Measurements from ENCODE around the gene RBPMS2. TPM values are rescaled to one million over a fixed set of nuclear protein-coding genes. Genes with fewer than 3 reads are reported as not detected.

The RBPMS2 gene
- total RNA-seq, 1 donor from 2014 or later, result not detected

DNA sequence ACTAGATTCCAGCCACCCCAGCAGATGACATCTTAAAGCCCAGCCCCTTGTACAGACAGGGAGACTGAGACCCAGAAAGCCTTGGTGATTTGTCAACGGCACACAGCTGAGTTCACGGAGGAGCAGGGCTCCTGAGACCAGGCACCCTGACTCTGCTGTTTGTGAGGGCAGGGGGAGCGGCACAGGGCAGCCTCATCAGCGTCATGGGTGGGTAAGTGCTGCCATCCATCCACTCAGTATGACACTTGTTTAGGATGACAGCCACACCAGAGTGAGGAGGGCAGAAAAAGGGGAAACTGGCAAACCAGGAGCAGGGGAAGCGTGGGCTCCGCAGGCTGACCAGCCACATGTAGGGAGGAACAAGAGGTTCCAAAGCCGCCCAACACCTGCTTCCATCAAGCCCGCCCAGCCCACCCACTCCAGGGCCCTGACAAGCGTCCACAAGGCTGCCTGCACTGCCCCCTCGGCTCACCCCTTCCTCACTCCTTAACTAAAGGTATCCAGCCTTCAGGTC lies 19.9 kb downstream of the RBPMS2 start:
- Histone ChIP-seq H3K9me3 (no peaks in the 10 kb centered on the region), H3K27me3 (no peaks in the 10 kb centered on the region), H3K27ac (no peak overlapping the region), H3K4me1 (no peaks in the 10 kb centered on the region), H3K4me3 (no peak overlapping the region), H3K36me3 (no peaks in the 10 kb centered on the region)
- intact Hi-C loops (cut with DNase I), result no loop called here
- DNase-seq (ENCODE audit: low spot score in 2 of 2), result no peak
- TF ChIP-seq, protein P1, sequence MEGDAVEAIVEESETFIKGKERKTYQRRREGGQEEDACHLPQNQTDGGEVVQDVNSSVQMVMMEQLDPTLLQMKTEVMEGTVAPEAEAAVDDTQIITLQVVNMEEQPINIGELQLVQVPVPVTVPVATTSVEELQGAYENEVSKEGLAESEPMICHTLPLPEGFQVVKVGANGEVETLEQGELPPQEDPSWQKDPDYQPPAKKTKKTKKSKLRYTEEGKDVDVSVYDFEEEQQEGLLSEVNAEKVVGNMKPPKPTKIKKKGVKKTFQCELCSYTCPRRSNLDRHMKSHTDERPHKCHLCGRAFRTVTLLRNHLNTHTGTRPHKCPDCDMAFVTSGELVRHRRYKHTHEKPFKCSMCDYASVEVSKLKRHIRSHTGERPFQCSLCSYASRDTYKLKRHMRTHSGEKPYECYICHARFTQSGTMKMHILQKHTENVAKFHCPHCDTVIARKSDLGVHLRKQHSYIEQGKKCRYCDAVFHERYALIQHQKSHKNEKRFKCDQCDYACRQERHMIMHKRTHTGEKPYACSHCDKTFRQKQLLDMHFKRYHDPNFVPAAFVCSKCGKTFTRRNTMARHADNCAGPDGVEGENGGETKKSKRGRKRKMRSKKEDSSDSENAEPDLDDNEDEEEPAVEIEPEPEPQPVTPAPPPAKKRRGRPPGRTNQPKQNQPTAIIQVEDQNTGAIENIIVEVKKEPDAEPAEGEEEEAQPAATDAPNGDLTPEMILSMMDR (IDR thresholded peaks at IDR 0.05), result no peak

DNA sequence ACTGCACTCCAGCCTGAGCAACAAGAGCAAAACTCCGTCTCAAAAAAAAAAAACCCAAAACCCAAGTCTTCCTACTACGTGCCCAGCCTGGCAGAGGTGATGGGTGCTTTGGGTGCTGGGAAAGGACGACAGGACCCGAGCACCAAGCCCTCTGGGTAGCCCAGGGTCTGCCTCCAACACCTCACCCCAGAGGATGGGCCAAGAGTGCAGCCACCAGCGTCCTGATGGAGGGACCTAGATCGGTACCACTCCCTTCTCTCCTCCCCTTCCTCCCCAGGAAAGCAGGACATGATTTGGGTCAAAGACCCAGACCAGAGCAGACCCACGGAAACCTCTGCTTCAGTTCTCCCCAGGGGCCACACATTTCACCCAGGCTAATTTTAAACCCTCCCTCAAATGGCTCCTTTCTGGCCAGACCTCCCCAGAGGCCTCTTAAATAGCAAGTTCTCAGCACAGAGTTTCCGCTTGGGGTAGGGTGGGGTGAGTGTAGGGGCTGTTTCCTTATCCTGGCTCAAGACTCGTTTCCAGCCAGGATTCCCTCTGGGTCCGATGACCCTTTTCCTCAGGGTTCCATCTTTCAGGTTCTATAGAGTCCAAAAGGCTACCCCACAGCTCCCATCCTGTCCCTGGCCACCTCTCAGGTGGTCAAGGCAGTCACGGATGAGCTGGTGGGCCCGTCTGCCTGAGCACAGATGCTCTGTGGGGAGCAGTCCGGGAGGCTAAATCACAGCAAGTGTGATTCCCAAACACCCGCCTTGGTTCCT lies 20.5 kb downstream of the RBPMS2 start:
- H3K27ac ChIP-seq, result no peak overlapping the region
- no peaks in the 10 kb centered on the region for H3K9me3 ChIP-seq
- intact Hi-C loops (cut with DNase I), result no loop called here
- no peaks in the 10 kb centered on the region for H3K36me3 ChIP-seq
- no peaks in the 10 kb centered on the region for H3K4me1 ChIP-seq
- no peaks in the 10 kb centered on the region for H3K27me3 ChIP-seq
- no peak for DNase-seq (ENCODE audit: low spot score in 2 of 2)
- TF ChIP-seq, protein P1 (IDR thresholded peaks at IDR 0.05), result no peak
- H3K4me3 ChIP-seq, result no peak overlapping the region

DNA sequence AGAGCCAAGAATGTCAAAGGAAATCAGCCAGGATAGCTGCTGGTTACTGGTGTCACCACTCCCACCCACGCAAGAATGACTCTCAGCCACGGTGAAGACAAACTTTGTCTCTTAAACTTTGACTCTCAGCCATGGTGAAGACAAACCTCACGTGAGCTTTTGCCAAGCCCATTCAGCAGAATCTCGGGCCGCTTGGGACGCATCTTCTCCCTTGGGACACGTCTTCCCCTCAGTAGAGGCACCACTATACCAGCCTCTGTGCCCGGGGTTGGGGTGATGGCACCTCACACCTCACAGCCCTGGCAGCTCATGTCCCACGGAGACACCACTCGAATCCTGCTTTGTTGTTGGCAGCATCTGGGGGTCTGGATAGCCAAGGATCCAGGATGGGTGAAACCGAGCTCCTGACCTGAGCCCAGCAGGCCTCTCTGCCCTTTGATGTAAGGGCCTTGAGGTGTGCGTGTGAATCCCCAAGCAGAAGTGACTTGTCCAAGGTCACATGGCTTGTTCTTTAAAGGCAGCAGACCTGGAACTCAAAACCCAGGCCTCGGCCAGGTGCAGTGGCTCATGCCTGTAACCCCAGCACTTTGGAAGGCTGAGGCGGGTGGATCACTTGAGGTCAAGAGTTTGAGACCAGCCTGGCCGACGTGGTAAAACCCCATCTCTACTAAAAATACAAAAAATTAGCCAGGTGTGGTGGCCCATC lies 21.8 kb downstream of the RBPMS2 start:
- Histone ChIP-seq H3K9me3 (no peaks in the 10 kb centered on the region), H3K4me3 (no peak overlapping the region), H3K4me1 (no peaks in the 10 kb centered on the region), H3K36me3 (no peaks in the 10 kb centered on the region), H3K27me3 (no peaks in the 10 kb centered on the region), H3K27ac (no peak overlapping the region)
- TF ChIP-seq, protein P1 (IDR thresholded peaks at IDR 0.05), result no peak
- intact Hi-C loops (cut with DNase I), result no loop called here
- DNase-seq (ENCODE audit: low spot score in 2 of 2), result no peak

DNA sequence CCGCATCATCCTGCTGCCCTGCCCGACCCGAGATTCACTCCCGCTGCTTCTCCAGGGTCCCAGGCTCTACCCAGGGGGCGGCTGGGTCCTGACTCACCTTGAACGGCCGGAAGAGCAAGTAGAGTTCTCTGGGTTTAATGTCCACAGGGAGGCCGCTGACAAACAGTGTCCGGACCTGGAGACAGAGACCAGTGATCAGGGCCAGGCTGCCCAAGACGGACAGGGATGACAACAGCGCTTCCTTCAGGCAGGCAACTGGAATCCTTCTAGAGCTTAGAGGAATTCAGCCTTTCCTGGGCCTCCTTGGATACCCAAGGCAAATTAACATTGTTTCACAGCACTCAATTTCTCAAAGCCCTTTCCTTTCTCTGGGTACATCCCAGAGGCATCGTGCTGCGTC lies 23.9 kb downstream of the RBPMS2 start:
- no peak overlapping the region for H3K27ac ChIP-seq
- H3K4me3 ChIP-seq, result no peak overlapping the region
- H3K9me3 ChIP-seq, result no peaks in the 10 kb centered on the region
- intact Hi-C loops (cut with DNase I), result no loop called here
- H3K27me3 ChIP-seq, result no peaks in the 10 kb centered on the region
- no peaks in the 10 kb centered on the region for H3K4me1 ChIP-seq
- TF ChIP-seq, protein P1 (IDR thresholded peaks at IDR 0.05), result no peak
- no peaks in the 10 kb centered on the region for H3K36me3 ChIP-seq
- DNase-seq (ENCODE audit: low spot score in 2 of 2), result no peak

DNA sequence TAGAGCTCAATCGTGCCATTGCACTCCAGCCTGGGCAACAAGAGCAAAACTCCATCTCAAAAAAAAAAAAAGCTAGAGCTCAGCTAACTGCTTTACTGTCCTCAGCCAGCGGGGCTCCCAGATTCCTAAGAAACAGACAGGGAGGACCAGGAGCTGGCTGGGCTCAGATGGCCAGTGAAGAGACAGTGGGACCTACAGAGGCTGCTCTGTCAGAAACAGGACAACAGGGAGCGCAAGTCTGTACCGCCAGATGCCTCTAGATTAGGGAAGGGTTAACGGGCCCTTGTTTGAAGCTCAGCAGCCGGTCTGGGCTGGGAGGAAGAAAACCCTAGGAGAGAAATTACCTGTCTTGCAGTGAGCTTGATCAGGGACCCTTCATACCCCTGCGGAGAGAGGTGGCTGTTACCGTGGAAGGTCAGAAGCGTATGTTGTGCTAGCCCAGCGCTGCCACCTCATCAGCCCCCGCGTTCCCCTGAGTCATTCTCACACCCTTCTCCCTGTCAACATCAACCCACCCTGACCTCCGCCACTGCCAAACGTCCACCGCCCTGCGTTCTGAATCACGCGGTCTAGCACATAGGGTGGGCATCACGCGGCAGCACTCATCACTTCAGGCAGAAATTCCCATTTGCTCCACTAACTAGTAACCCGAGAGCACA lies 25.3 kb downstream of the RBPMS2 start:
- Histone ChIP-seq H3K4me3 (no peak overlapping the region), H3K4me1 (no peaks in the 10 kb centered on the region), H3K27ac (no peak overlapping the region), H3K36me3 (no peaks in the 10 kb centered on the region), H3K9me3 (no peaks in the 10 kb centered on the region), H3K27me3 (no peaks in the 10 kb centered on the region)
- intact Hi-C loops (cut with DNase I), result no loop called here
- TF ChIP-seq, protein P1 (IDR thresholded peaks at IDR 0.05), result no peak
- DNase-seq (ENCODE audit: low spot score in 2 of 2), result no peak

All from ascending aorta (tissue), 2 donors.